Activated T-cell treated with anti-CD3 and anti-CD28 coated beads for 4 hours (primary cell): Measurements from ENCODE around the gene GALNT18.

ENCODE experiments used
- DNase-seq: peaks from one replicate; pipeline ENCODE4 v3.0.0-alpha.2; 2020

GALNT18 gene

GRCh38 chr11:11424688-11425087 is 197.1 kb downstream of the GALNT18 start:
- DNase-seq: no peak

- DNase-seq: no peak
Measured at GRCh38 chr11:11422411-11423128, 199.2 kb downstream of the GALNT18 start.

- DNase-seq: no peak
Measured at GRCh38 chr11:11421509-11421908, 200.3 kb downstream of the GALNT18 start.

- DNase-seq: no peak
Measured at GRCh38 chr11:11420899-11421285, 200.9 kb downstream of the GALNT18 start.

- DNase-seq: no peak
Measured at GRCh38 chr11:11420191-11420898, 201.5 kb downstream of the GALNT18 start.

GRCh38 chr11:11419747-11420146 is 202.1 kb downstream of the GALNT18 start:
- DNase-seq: no peak

- DNase-seq: no peak
Measured at GRCh38 chr11:11416917-11417316, 204.9 kb downstream of the GALNT18 start.

GRCh38 chr11:11416502-11416901 is 205.3 kb downstream of the GALNT18 start:
- no peak for DNase-seq

- DNase-seq: no peak
Measured at GRCh38 chr11:11415901-11416300, 205.9 kb downstream of the GALNT18 start.

- DNase-seq: no peak
Measured at GRCh38 chr11:11414996-11415395, 206.8 kb downstream of the GALNT18 start.

GRCh38 chr11:11413776-11414175 is 208.0 kb downstream of the GALNT18 start:
- no peak for DNase-seq

GRCh38 chr11:11411401-11411985 is 210.3 kb downstream of the GALNT18 start:
- DNase-seq: no peak

- no peak for DNase-seq
Measured at GRCh38 chr11:11409901-11410300, 211.9 kb downstream of the GALNT18 start.

GRCh38 chr11:11409224-11409623 is 212.6 kb downstream of the GALNT18 start:
- DNase-seq: no peak

- no peak for DNase-seq
Measured at GRCh38 chr11:11408436-11409221, 213.2 kb downstream of the GALNT18 start.

- DNase-seq: no peak
Measured at GRCh38 chr11:11407763-11408084, 214.1 kb downstream of the GALNT18 start.

GRCh38 chr11:11407065-11407762 is 214.6 kb downstream of the GALNT18 start:
- no peak for DNase-seq

GRCh38 chr11:11406652-11407051 is 215.2 kb downstream of the GALNT18 start:
- DNase-seq: no peak

- no peak for DNase-seq
Measured at GRCh38 chr11:11403763-11404725, 217.8 kb downstream of the GALNT18 start.

- no peak for DNase-seq
Measured at GRCh38 chr11:11401960-11402535, 219.8 kb downstream of the GALNT18 start.

GRCh38 chr11:11400635-11401232 is 221.1 kb downstream of the GALNT18 start:
- no peak for DNase-seq
